ENCODE measurements around the gene BPGM.

BPGM gene

GRCh38 chr7:134708692-134709091, 62.0 kb downstream of the BPGM start:
- no peak overlapping the region for H3K4me3 ChIP-seq (ENCODE audit: low read depth in 1 of 2, low read length in 1 of 2)
- H3K27ac ChIP-seq: no peak overlapping the region
- no peaks in the 10 kb centered on the region for H3K27me3 ChIP-seq
- TF ChIP-seq CTCF (IDR thresholded peaks at IDR 0.05): no peak
- no peaks in the 10 kb centered on the region for H3K36me3 ChIP-seq
- H3K9me3 ChIP-seq: no peaks in the 10 kb centered on the region
- H3K4me1 ChIP-seq (ENCODE audit: control insufficient read depth in 1 of 2, insufficient read depth in 1 of 2, low read depth in 1 of 2, low read length in 1 of 2): no peaks in the 10 kb centered on the region

- H3K4me3 ChIP-seq (ENCODE audit: low read depth in 1 of 2, low read length in 1 of 2): no peak overlapping the region
- no peaks in the 10 kb centered on the region for H3K36me3 ChIP-seq
- H3K9me3 ChIP-seq: no peaks in the 10 kb centered on the region
- H3K27ac ChIP-seq: no peak overlapping the region
- no peaks in the 10 kb centered on the region for H3K27me3 ChIP-seq
- no peaks in the 10 kb centered on the region for H3K4me1 ChIP-seq (ENCODE audit: control insufficient read depth in 1 of 2, insufficient read depth in 1 of 2, low read depth in 1 of 2, low read length in 1 of 2)
- TF ChIP-seq CTCF (IDR thresholded peaks at IDR 0.05): no peak
These were observed 62.5 kb downstream of the BPGM start for GRCh38 chr7:134709197-134709596.

DNA sequence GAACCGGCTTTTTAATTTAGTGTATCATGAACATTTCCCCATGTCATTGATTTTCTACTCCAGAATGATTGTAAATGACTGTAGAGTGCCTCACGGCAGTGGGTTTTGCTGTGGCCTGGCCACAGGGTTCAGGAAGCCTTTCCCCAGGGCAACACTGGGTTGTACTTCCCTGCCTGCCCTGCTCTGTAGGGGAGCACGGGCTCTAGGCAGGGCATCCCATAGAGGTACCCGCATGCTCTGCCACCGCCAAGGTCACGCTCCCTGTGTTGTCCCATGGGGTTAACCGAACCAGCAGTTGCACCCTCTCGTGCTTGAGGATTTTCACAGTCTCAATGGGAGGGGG, 63.8 kb downstream of the BPGM start:
- H3K36me3 ChIP-seq: no peaks in the 10 kb centered on the region
- TF ChIP-seq CTCF (IDR thresholded peaks at IDR 0.05): no peak
- no peaks in the 10 kb centered on the region for H3K9me3 ChIP-seq
- no peaks in the 10 kb centered on the region for H3K4me1 ChIP-seq (ENCODE audit: control insufficient read depth in 1 of 2, insufficient read depth in 1 of 2, low read depth in 1 of 2, low read length in 1 of 2)
- H3K27ac ChIP-seq: no peak overlapping the region
- no peaks in the 10 kb centered on the region for H3K27me3 ChIP-seq
- no peak overlapping the region for H3K4me3 ChIP-seq (ENCODE audit: low read depth in 1 of 2, low read length in 1 of 2)

DNA sequence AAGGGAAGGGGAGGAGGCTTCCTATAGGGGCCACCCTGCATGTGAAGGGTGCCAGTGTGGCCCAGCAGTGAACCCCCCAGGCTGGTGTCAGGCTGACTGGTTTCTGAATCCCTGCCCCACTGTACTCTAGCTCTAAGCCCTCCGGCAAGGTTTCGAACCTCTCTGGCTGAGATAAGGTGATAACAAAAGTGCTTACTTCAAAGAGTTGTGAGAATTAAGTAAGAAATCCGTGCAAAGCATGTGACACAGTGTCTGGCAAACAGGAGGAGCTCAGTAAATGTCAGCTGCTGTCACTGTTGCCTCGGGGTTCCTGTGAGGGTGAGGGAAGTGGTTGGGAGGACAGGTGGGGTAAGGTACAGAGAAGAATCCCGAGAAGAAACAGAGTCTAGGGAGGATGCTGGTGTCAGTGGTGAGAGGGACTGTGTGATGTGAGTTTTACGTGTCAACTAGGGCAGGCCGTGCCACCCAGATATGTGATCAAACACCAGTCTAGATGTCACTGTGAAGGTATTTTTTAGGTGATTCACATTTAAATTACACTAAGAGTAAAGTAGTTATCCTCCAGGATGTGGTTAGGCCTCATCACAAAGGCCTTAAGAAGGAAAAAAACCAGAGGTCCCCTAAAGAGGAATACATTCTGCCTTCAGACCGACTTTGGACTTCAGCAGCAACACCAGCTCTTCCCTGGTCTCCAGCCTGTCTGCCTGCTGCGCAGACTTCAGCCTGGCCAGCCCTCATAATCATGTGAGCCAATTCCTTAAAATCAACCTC, 64.4 kb downstream of the BPGM start:
- TF ChIP-seq CTCF (IDR thresholded peaks at IDR 0.05): no peak
- no peak overlapping the region for H3K4me3 ChIP-seq (ENCODE audit: low read depth in 1 of 2, low read length in 1 of 2)
- no peaks in the 10 kb centered on the region for H3K27me3 ChIP-seq
- H3K4me1 ChIP-seq (ENCODE audit: control insufficient read depth in 1 of 2, insufficient read depth in 1 of 2, low read depth in 1 of 2, low read length in 1 of 2): no peaks in the 10 kb centered on the region
- no peaks in the 10 kb centered on the region for H3K9me3 ChIP-seq
- H3K36me3 ChIP-seq: no peaks in the 10 kb centered on the region
- H3K27ac ChIP-seq: no peak overlapping the region

GRCh38 chr7:134712196-134712595, 65.5 kb downstream of the BPGM start:
- no peaks in the 10 kb centered on the region for H3K9me3 ChIP-seq
- H3K27ac ChIP-seq: no peak overlapping the region
- no peaks in the 10 kb centered on the region for H3K27me3 ChIP-seq
- no peak overlapping the region for H3K4me3 ChIP-seq (ENCODE audit: low read depth in 1 of 2, low read length in 1 of 2)
- H3K36me3 ChIP-seq: no peaks in the 10 kb centered on the region
- H3K4me1 ChIP-seq (ENCODE audit: control insufficient read depth in 1 of 2, insufficient read depth in 1 of 2, low read depth in 1 of 2, low read length in 1 of 2): no peaks in the 10 kb centered on the region
- TF ChIP-seq CTCF (IDR thresholded peaks at IDR 0.05): no peak
